ENCODE results near the gene SF3B1.
"Not testable (repeated sequence)": the region's sequence is repeated elsewhere in the genome, so short reads cannot be mapped to it uniquely, and the experiment has no call there.

SF3B1 gene

DNA sequence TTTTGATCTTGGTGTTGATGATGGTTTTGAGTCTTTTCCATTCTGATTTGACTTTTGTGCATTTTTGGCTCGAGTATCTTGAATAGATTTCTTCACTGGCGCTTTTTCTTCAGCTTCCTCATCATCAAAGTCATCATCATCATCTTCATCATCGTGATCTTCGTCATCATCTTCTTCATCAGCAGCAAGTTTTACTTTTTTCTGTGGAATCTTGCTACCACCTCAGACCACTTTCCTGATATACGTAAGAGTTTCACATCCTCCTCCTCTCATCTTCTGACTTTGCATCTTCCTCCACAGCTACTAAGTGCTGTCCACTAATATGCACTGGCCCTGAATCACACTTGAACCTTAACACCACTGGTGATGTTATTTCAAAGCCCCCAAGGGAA lies 54.9 kb downstream of the SF3B1 start:
- not testable (repeated sequence) for DNase-seq (ENCODE audit: low read depth in 3 of 3)

DNA sequence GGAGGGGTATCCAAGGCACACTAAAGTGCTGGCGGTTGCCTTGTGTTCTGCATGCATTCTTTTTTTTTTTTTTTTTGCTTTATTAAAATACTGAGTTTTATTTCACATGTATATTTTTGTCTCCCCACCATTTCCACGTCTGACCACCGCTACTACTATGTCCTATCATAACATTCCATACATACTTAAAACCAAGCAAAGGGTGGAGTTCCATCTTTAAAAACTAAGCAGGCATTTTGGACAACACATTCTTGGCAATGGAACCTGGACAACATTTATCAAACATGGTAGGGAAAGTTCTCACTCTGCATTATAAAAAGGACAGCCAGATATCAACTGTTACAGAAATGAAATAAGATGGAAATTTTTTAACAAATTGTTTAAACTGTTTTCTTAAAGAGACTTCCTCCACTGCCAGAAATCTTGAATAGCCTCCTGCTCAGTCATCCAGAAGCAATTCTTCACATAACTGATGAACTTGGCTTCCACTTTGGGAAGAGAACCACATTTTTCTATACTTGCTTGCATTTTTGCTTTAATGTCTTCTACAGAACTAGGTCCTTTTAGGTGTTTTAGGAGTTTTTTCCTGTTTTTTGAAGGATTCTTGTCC lies 55.4 kb downstream of the SF3B1 start:
- DNase-seq (ENCODE audit: low read depth in 3 of 3) = not testable (repeated sequence)

DNA sequence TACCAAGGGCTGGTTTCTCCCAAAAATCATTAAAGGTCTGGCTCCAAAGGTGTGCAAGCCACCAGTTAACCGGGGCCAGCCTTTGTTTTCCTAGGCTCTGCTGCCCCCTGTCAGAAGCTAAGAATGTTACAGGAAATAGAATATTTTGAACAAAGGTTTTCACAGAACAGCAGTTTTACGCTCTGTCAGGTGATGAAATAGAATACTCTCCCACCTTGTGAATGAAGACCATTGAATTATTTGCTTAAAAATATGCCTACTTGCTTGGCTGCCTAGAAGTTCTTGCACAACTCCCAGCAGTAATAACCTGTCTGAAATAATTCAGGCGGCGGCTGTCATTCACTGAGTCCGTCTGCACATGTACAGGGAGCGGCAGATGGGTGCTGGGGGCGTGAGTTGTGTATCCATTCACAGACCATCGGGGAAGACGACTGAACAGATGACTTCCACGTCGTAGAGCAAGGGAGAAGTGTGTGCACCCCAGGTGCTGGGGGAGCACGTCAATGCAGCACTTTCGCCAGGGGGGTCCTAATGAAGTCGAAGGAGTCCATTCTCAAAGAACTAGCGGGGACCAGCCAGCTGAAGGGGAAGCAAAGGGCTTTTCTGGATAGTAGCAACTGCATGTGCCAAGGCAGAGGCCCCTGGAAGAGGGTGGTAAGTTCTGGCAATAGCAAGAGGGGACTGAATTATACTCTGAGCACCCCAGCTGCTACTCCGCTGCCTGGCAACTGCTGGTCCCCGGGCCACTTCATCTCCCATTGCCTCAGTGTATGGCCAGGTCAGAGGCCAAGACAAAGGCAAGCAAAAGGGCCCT lies 56.1 kb downstream of the SF3B1 start:
- DNase-seq (ENCODE audit: low read depth in 3 of 3) = peak; percentile 14 to 43 (median 31)

DNA sequence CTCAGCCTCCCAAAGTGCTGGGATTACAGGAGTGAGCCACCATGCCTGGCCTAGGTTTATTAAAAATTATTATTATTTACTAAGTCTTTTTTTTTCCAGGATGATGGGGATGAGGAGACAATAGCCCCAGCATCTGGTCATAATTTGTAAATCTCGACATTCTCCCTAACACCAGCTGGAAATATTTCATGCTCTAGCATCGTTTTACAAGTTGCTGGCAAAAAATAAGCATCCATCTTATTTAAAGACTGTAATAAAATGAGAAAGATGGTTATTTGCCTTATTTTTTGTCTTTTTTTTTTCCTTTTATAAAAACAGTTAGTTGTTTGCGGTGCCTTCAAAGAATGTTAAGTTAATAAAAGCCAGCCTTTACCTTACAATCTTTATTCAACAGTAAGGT lies 56.7 kb downstream of the SF3B1 start:
- no peak for DNase-seq (ENCODE audit: low read depth in 3 of 3)

DNA sequence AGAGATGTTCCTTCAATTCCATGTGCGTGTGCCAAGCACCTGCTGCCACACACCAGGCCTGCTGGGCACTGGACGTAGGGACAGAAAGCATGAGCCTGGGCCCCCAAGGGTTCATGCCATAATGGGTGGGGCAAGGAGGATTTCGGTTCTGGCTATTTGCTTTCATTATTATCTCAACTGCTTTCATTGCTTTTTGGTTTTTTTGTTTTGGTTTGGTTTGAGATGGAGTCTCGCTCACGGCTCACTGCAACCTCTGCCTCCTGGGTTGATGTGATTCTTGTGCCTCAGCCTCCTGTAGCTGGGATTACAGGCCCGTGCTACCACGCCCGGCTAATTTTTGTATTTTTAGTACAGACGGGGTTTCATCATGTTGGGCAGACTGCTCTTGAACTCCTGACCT lies 57.2 kb downstream of the SF3B1 start:
- DNase-seq (ENCODE audit: low read depth in 3 of 3) = no peak

DNA sequence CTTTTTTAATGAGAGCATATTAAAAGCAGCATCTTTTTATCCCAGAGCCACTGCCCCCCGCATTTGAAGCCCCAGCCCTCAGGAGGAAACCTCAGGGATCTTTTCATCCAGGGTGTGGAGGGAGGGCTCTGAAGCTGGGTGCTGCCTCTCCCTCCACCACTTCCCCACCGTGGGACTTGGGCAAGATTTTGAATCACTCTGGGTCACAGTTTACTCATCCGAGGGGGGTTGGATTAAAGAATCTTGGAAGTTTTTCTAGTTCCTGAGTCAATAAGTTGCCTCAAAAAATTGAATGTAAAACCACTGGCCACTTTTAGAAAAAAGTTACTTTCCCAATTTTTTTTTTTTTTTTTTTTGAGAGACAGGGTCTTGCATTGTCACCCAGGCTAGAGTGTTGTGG lies 62.2 kb downstream of the SF3B1 start:
- no peak for DNase-seq (ENCODE audit: low read depth in 3 of 3)

DNA sequence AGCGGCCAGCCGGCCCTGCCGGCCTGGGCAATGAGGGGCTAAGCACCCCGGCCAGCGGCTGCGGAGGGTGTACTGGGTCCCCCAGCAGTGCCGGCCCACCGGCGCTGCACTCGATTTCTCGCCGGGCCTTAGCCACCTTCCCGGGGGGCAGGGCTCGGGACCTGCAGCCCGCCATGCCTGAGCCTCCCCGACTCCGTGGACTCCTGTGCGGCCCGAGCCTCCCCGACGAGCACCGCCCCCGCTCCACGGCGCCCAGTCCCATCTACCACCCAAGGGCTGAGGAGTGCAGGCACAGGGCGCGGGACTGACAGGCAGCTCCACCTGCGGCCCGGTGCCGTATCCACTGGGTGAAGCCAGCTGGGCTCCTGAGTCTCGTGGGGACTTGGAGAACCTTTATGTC lies 64.2 kb downstream of the SF3B1 start:
- DNase-seq (ENCODE audit: low read depth in 3 of 3) = not testable (repeated sequence)

DNA sequence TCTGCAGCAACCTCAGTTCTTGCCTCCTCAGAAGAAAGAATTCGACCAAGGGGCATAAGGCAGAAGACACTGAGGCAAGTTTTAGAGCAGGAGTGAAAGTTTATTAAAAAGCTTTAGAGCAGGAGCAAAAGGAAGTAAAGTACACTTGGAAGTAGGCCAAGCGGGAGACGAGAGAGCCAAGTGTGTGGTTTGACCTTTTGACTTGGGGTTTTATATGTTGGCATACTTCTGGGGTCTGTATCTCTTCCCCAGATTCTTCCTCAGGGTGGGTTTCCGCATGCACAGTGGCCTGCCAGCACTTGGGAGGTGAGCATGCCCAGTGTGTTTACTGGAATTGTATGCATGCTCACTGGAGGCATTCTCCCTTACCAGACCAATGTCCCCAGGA lies 64.9 kb downstream of the SF3B1 start:
- no peak for DNase-seq (ENCODE audit: low read depth in 3 of 3)

DNA sequence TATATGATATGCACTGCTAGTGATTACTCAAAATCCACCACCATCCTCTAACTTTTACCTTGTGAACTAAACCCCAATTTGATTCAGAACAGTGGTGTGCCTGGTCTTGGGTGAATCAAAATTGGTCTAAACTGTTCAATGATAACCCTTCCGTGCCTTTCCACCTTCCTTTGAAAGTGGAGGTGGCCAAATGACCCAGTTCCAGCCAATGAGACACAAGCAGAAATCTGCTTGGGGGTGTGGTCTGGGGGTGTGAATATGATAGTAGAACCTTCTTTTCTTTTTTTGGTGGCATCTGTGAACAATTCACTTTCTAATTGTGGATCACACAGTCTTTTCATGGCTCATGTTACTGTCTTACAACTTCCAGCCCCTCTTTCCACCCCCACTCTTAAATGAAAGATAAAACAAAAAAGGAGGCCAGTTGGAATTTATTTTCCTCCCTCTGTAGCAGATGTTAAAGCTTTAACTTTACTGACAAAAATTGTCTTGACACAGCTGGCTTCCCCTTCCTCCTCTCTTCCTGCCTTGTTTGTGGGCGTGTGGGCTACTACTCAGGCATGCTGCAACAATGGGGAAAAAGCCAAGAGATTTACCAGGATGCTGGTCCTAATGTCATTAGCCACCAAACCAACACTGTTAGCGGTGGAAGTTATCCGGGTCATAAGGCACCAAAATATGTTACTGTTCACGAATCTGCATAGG lies 65.4 kb downstream of the SF3B1 start:
- no peak for DNase-seq (ENCODE audit: low read depth in 3 of 3)

DNA sequence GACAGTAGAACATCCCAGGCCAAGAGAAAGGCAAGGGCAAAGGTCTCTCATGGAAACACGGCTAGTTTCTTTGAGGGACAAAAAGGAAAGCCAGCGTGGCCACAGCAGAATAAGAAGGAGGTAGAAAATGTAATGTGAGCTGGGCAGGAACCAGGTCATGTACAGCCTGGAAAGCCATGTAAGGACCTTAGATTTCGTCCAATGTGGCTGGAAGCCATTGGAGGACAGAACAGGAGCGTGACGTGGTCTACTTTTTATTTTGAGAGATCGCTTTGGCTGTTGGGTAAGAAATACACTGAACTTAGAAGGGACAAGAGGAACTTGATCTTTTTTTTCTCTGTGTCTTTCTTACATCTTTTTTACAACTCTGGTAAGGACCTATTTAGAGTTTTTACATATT lies 66.4 kb downstream of the SF3B1 start:
- no peak for DNase-seq (ENCODE audit: low read depth in 3 of 3)

DNA sequence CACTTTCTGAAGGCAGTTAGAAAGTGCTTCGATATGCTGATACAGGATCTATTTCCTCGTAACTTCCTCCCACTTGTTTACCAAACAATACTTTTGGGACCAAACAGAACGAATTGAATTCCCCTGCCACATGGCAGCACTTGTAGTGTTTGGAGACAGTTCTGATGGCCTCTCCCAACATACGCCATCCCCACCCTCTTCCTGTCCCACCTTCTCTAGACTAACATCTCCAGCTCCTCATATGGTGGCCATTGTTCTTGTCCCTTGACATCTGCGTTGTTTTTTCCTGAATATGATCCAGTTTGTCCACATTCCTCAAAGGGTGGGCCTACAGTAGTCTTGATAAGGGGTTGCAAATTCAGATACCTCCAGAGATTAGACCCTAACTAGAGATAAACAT lies 70.8 kb downstream of the SF3B1 start:
- no peak for DNase-seq (ENCODE audit: low read depth in 3 of 3)

DNA sequence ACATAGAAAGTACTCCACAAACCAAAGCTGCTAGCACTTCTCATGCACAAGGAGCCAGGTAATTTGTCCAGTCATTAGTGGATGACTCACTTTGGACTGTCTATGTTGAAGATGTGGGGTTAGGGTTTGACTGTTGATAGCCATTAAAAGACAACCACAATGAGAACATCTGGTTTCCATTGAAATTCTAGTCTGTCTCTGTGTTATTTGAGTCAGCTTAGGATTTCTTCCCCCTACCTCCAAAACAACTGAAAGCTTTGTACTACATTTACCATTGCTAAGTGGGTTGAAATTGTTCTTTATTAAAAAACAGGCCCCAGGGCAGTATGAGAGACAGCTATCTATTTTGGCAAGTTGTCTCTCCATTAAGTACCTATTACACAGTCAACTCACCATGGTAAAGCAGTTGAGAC lies 74.1 kb downstream of the SF3B1 start:
- DNase-seq (ENCODE audit: low read depth in 3 of 3) = no peak

DNA sequence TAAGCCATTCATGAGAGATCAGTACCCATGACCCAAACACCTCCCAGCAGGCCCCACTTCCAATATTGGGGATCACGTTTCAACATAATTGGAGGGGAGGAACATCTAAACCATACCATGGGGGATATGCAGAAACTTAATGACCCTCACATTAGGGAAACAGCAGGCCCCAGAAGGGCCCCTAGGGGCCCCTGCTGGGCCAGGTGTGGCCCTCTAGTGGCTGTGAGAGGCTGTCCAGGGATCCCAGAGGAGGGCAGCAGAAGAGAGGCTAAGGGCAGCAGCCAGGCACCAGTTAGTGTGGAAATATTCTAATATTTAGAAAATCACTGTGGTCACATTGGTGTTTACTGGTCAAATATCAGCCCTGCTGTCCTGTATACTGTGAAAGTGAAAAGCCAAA lies 75.0 kb downstream of the SF3B1 start:
- no peak for DNase-seq (ENCODE audit: low read depth in 3 of 3)

DNA sequence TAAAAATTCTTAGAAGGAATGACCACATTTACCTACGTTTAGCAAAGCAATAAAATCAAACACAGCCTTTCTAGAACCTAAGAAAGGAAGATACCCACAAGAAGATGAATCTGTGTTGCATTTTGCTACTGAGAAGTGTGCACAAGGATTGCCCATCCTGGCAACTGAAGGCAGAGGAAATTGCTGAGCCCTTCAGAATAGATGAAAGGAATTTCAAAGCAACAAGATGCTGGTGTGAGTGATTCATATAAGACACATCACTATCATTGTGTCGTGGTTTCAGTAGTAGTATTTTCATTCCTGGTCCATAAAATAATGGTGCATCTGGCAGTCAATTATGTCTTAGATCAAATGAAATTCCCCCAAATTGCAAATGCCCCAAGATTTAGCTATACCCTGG lies 75.9 kb downstream of the SF3B1 start:
- DNase-seq (ENCODE audit: low read depth in 3 of 3) = no peak

DNA sequence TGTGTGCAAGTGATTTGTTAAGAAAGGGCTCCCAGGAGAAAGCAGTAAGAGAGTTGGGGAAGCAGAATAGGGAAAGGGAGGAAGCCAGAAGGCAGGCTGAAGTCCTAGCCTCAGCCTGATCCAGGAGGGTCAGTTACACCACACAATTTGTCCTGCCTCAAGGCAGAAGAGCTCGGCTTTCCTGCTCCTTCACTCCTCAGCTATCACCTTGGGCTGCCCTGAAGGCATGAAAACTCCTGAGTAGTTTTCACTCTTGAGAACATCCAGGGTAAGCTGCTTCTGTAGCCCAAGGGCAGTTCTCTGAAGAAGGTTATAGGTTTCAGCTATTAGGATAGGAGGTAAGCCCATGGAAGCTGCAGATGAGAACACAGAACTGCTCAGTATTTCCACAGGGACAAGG lies 76.8 kb downstream of the SF3B1 start:
- no peak for DNase-seq (ENCODE audit: low read depth in 3 of 3)

DNA sequence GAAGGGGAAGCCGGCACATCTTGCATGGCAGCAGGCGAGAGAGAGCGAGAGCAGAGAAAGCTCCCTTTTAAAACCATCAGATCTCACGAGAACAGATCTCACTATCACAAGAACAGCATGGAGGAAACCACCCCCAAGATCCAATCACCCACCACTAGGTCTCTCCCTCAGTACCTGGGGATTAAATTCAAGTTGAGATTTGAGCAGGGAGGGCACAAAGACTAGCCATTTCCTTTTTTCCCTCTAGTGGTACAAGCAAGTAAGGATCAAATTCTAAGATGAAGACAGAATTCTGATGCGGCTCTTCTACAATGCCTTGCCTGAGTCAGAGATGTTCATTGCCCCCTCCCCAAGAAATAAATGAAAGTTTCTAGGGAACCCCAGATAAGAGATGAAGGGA lies 78.7 kb downstream of the SF3B1 start:
- DNase-seq (ENCODE audit: low read depth in 3 of 3) = no peak

DNA sequence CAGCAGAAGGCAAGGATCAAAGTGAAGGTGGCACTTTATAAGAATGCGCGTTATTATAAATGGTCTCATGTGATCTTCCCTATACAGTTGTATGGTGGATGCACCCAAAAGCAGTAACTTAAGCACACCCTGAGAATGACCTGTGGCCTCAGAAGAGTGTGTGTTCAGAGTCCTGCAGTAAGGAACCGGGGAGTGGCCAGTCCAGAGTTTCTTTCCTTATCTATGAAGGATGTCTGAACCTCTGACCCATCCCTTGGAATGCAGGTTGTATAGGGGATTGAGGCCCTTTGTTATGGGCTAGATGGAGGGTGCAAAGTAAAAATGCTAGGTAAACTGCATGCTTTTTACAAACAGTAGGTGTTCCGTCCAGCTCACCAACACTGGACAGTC lies 80.7 kb downstream of the SF3B1 start:
- no peak for DNase-seq (ENCODE audit: low read depth in 3 of 3)

DNA sequence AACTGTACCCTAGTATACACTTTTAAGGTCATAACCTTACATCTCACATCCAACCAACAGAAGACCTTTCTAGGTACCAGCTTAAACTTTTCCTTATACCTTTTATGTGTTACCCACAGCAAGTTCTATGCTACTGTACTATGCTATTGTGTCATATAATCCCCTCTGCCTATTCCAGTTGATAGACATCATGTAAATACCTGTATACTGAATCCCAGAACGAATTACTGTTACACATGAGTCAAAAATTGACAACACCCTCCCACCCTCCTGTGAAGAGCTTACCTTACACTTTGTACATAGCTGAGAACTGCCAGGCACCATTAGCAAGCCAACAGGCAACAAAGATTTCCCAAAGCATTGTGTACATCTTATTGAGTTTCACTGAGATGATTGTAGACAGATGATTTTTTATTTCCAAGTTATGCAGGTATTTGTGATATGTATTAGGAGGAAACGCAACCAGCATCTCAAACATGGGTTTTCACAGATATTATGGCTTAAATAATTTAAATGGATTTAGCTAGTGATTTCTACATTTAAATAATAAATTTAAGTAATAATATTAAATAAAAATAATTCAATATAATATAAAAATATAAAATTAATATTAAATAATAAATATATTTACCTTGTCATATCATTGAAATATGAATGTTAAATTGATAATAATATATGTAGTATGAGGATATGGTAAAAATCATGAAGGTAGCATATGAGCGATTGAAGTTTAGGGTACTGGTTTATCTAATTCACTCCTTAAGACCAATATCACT lies 81.2 kb downstream of the SF3B1 start:
- no peak for DNase-seq (ENCODE audit: low read depth in 3 of 3)

DNA sequence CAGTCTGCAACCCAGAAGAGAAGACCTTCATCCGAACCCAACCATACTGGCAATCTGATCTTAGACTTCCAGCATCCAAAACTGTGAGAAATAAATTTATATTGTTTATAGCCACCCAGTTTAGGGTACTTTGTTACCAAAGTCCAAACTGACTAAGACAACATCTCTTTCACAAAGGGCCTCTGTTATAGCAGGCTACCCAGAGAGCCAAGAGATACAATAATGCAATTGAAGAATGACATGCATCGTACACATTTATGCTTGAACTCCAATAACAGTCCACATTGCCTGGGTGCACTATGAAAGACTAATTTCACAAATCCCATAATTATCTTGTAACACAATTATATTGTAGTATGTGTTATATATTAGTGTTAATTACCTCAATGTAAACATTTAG lies 85.1 kb downstream of the SF3B1 start:
- DNase-seq (ENCODE audit: low read depth in 3 of 3) = no peak

DNA sequence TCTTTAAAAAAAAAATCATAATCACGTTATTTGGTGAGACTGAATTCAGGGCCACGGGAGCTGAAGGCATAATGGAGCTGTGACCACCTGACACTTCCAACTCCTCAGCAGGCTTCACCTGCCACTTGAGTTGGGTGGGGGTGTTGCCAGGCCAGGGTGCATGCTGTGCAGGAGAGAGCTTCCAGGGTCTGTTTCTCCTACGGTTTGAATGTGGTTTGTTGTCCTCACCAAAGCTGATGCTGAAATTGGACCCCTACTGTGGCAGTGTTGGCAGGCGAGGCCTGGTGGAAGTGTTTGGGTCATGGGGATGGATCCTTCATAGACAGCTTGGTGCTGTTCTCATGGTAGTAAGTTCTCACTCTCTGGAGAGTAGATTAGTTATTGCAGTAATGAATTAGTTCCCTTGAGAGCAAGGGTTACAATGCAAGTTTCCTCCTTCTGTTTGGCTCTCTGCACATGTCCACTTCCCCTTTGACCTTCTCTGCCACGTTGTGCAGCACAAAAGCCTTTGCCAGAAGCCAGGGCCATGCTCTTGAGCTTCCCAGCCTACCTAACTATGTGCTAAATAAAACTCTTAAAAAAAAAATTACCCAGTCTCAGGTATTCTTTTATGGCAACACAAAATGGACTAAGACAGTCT lies 86.0 kb downstream of the SF3B1 start:
- no peak for DNase-seq (ENCODE audit: low read depth in 3 of 3)

DNA sequence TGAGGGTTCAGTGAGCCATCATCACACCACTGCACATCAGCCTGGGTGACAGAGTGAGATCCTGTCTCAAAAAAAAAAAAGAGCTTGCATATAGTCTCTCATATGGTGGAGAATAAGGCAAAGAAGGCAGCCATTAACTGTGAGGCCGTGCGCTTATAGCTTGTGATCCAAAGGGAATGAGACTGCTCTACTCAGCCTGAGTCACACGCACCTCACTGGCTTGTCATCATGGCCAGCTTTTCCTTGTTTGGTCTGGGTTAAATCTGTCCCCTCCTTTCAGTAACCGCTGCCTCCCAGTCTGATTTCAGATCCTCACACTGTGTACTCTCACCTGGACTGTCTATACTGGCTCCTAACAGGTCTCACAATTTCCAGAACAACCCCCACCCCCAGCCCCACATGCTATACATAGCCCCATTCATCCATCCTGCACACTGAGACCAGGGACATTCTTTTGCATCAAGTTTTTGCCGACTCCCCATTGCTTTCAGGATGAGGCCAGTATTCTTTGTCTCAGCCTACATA lies 88.9 kb downstream of the SF3B1 start:
- DNase-seq (ENCODE audit: low read depth in 3 of 3) = no peak

DNA sequence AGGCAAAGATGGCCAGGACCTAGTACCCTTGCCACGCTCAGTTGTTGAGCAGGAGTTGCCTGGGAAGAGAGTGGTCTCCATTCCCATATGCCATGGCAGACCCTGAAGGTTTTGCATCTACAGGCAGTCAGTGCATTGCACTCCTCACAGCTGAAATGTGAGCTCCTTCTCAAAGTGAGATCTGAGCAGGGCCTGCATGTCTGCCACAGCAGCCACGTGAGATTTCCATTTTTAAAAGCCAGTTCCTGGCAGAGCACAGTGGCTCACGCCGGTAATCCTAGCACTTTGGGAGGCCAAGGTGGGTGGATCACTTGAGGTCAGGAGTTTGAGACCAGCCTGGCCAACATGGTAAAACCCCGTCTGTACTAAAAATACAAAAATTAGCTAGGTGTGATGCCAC lies 90.9 kb downstream of the SF3B1 start:
- not testable (repeated sequence) for DNase-seq (ENCODE audit: low read depth in 3 of 3)

Measured in stimulated activated CD4-positive, alpha-beta T cell treated with anti-CD3 and anti-CD28 coated beads, TNF-alpha, amount 100 ng/mL, for 4 hours (primary cell).